Chondrocyte (in vitro differentiated cells): ENCODE data around the gene DCAF17. TPM values are rescaled to one million over a fixed set of nuclear protein-coding genes. Genes with fewer than 3 reads are reported as not detected.

Experiments used
- DNase-seq: peaks from one replicate; pipeline ENCODE4 v3.0.0; 2021; ENCODE audit warnings: mixed read lengths, low spot score
- H3K27ac Mint-ChIP-seq: one replicate; pipeline ENCODE4 v1.8.0; 2021; ENCODE audit warnings: mild to moderate bottlenecking, moderate library complexity, mixed read lengths; ENCODE audit not compliant: unreplicated experiment
- H3K27me3 Mint-ChIP-seq: 2 replicates; pipeline ENCODE4 v1.8.0; 2021; ENCODE audit warnings: low read depth, mixed read lengths
- H3K36me3 Mint-ChIP-seq: 2 replicates; pipeline ENCODE4 v1.8.0; 2021; ENCODE audit warnings: low read depth, mixed read lengths
- H3K4me1 Mint-ChIP-seq: 2 replicates; pipeline ENCODE4 v1.8.0; 2021; ENCODE audit warnings: low read depth, mild to moderate bottlenecking, mixed read lengths
- H3K4me3 Mint-ChIP-seq: one replicate; pipeline ENCODE4 v1.8.0; 2021; ENCODE audit warnings: mild to moderate bottlenecking, moderate library complexity, mixed read lengths; ENCODE audit not compliant: unreplicated experiment
- H3K9me3 Mint-ChIP-seq: 2 replicates; pipeline ENCODE4 v1.8.0; 2021; ENCODE audit warnings: low read depth, mixed read lengths
- CTCF ChIP-seq: fragments of 200-600 bp; sonication (generic); IDR thresholded peaks from 2 replicates; pipeline ENCODE4 v1.5.0; 2021; ENCODE audit warnings: antibody characterized with exemption, mild to moderate bottlenecking, moderate library complexity
- total RNA-seq: library from RNA; stranded (reverse); gene quantifications from 3 replicates; pipeline ENCODE4 v1.2.1, GENCODE V29; 2021

DCAF17 gene
- total RNA-seq, 1 donor from 2014 or later: 18.3 TPM

DNA sequence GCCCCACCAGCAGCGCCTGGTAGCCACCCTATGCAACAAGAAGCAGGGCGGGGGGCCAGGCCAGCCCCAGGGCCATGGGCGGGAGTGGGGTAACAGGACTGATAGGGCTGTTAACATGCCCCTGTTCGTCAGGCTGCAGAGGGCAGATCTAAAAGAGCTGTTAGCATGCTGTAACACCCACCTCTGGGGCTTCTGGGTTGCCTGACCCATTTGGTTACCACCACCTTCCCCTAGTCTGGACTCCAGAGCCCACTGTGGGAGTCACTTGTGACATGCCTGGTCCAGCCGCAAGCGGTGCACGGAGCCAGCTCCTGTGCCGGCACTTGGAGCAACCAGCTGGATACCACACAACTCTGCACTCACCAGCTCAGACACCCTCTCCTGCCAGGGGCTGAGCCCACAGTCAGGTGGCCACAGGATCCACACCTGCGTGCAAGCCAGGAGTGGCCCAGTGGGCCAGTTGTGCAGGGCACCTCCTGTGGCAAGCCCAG is 2.3 kb upstream of the DCAF17 start:
- H3K4me1 Mint-ChIP-seq: peaks cover 36% of the 10 kb centered on the region
- peaks cover 5% of the 10 kb centered on the region for H3K9me3 Mint-ChIP-seq
- no peaks in the 10 kb centered on the region for H3K27me3 Mint-ChIP-seq
- peaks cover 7% of the 10 kb centered on the region for H3K36me3 Mint-ChIP-seq
- H3K4me3 Mint-ChIP-seq: no peak overlapping the region
- no peak for TF ChIP-seq CTCF
- DNase-seq: no peak
- no peak overlapping the region for H3K27ac Mint-ChIP-seq

DNA sequence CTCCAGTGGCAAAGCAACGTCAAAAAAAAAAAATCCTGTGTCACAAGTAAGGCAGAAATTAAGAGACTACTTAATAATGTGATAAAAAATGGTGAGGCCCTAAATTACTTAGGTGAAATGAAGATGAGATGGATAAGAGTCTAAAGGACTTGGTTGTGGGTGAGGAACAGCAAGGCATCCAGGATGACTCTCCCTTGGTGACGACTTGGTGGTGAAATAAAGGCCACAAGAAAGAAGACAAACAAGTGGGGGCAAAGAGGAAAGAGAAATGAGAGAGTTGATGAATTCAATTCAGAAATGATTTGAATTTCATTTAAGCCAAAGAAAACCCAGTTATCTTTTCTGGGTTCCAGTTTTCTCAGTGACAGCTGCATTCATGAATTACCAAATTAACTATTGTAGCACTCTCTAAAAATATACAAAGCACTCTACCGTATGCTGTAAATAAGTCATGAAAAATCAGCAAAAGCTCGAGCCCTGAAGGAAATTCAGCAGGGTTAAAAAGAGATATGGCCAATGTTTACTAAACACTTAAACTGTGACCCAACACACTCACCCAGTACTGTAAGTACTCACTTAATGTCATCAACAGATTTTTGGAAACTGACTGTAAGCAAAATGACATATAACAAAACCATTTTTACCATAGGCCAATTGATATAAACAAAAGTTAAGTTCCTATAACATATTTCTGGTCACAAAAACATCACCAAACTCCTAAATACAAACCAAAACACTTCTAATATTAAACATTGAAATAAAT is 1.6 kb upstream of the DCAF17 start:
- no peak for TF ChIP-seq CTCF
- Mint-ChIP-seq H3K9me3 (peaks cover 6% of the 10 kb centered on the region), H3K36me3 (peaks cover 14% of the 10 kb centered on the region), H3K4me1 (peaks cover 36% of the 10 kb centered on the region), H3K27ac (peak overlapping the region; percentile 72), H3K4me3 (peak overlapping the region; percentile 76), H3K27me3 (no peaks in the 10 kb centered on the region)
- DNase-seq: no peak

DNA sequence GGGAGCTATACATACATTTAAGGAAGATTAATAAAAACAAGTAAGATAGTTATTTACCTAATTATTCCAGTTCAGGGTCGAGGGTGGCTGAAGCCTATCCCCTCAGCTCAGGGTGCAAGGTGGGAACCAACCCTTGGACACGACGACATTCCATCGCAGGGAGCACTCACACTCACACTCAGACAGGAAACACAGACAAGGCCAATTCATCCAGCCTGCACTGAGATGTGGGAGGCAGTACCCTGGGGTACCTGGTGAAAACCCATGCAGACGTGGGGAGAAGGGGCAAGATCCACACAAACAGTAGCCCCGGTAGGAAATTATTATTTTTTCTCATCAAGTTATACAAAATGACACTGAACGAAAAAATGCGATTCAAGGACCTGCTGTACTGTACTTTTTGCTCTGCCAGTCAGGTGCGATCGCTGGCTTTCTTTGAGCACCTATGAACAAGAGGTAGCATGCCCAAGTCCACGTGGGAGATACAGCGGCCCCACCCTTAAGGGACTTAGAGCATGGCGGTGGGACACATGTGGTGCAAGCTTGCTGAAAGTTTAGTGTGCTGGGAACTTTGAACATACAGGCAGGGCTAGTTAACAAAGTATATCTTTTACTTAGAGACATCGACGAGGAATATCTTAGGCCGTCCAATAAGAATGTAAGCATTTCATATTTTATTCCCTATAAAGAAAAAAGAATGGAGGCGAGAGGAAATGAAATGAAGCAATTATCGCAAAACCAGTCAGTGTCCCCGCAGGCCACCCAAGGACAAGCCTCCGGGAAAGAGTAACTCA is 860 bp upstream of the DCAF17 start:
- TF ChIP-seq CTCF: no peak
- peak overlapping the region; percentile 76 for H3K4me3 Mint-ChIP-seq
- peaks cover 20% of the 10 kb centered on the region for H3K36me3 Mint-ChIP-seq
- no peak for DNase-seq
- peak overlapping the region; percentile 72 for H3K27ac Mint-ChIP-seq
- peaks cover 36% of the 10 kb centered on the region for H3K4me1 Mint-ChIP-seq
- no peaks in the 10 kb centered on the region for H3K27me3 Mint-ChIP-seq
- peaks cover 8% of the 10 kb centered on the region for H3K9me3 Mint-ChIP-seq

GRCh38 chr2:171433763-171434012 is 338 bp upstream of the DCAF17 start, which contains the start of gene METTL8:
Gene METTL8 (minus strand): TSS chr2:171433990. CDS start chr2:171392185, 41,805 bp downstream.
- H3K9me3 Mint-ChIP-seq: peaks cover 8% of the 10 kb centered on the region
- peak within 1 kb of the TSS; percentile 76 for H3K4me3 Mint-ChIP-seq
- no peak for DNase-seq
- no peaks in the 10 kb centered on the region for H3K27me3 Mint-ChIP-seq
- H3K27ac Mint-ChIP-seq: peak within 1 kb of the TSS; percentile 96
- TF ChIP-seq CTCF: peak; percentile 69
- peaks cover 24% of the 10 kb centered on the region for H3K36me3 Mint-ChIP-seq
- H3K4me1 Mint-ChIP-seq: peaks cover 36% of the 10 kb centered on the region

- Mint-ChIP-seq H3K36me3 (peaks cover 36% of the 10 kb centered on the region), H3K4me1 (peaks cover 29% of the 10 kb centered on the region), H3K27me3 (no peaks in the 10 kb centered on the region), H3K4me3 (no peak overlapping the region), H3K9me3 (peaks cover 8% of the 10 kb centered on the region), H3K27ac (peak overlapping the region; percentile 51)
- no peak for TF ChIP-seq CTCF
- no peak for DNase-seq
These were observed 2.3 kb downstream of the DCAF17 start for GRCh38 chr2:171436307-171436706.
